Inflammatory macrophage (primary cell): ENCODE data around the gene CELSR2.
A peak's percentile ranks its signal among the peaks of the same experiment; 100 is the strongest.

Experiments
- DNase-seq, 2 donors: peaks; one replicate each; pipeline ENCODE4 v3.0.0-alpha.2; 2020 to 2022

Gene CELSR2

GRCh38 chr1:109252167-109252892 is 3.0 kb downstream of the CELSR2 start:
- no peak for DNase-seq

- DNase-seq: no peak
Observed at GRCh38 chr1:109252893-109253802, 3.8 kb downstream of the CELSR2 start.

- no peak for DNase-seq
Observed at GRCh38 chr1:109253803-109254620, 4.7 kb downstream of the CELSR2 start.

GRCh38 chr1:109254621-109255096 is 5.3 kb downstream of the CELSR2 start:
- DNase-seq: no peak

GRCh38 chr1:109255097-109255651 is 5.8 kb downstream of the CELSR2 start:
- DNase-seq: no peak

- no peak for DNase-seq
Observed at GRCh38 chr1:109255678-109256077, 6.3 kb downstream of the CELSR2 start.

- DNase-seq: no peak
Observed at GRCh38 chr1:109256085-109256484, 6.7 kb downstream of the CELSR2 start.

GRCh38 chr1:109256971-109257681 is 7.8 kb downstream of the CELSR2 start:
- DNase-seq: no peak

GRCh38 chr1:109257682-109258421 is 8.5 kb downstream of the CELSR2 start:
- no peak for DNase-seq

GRCh38 chr1:109258481-109259466 is 9.4 kb downstream of the CELSR2 start:
- DNase-seq: no peak

GRCh38 chr1:109259674-109260557 is 10.6 kb downstream of the CELSR2 start:
- no peak for DNase-seq

- no peak for DNase-seq
Observed at GRCh38 chr1:109261006-109261405, 11.7 kb downstream of the CELSR2 start.

- no peak for DNase-seq
Observed at GRCh38 chr1:109261578-109261977, 12.2 kb downstream of the CELSR2 start.

GRCh38 chr1:109262231-109263055 is 13.1 kb downstream of the CELSR2 start:
- no peak for DNase-seq

- no peak for DNase-seq
Observed at GRCh38 chr1:109263234-109263596, 13.9 kb downstream of the CELSR2 start.

- DNase-seq: peak; percentile 83 to 88
Observed at GRCh38 chr1:109263597-109264378, 14.4 kb downstream of the CELSR2 start.

- DNase-seq: no peak
Observed at GRCh38 chr1:109264379-109264755, 15.0 kb downstream of the CELSR2 start.
